GM21619 (cell line): ENCODE data around the gene GPR33.
"Not testable (repeated sequence)": the region's sequence is repeated elsewhere in the genome, so short reads cannot be mapped to it uniquely, and the experiment has no call there.

Experiments used
- ATAC-seq: cut with Tn5 transposase; IDR thresholded peaks from one replicate; pipeline ENCODE4 v1.9.1; 2021; ENCODE audit not compliant: unreplicated experiment

GPR33 gene

DNA sequence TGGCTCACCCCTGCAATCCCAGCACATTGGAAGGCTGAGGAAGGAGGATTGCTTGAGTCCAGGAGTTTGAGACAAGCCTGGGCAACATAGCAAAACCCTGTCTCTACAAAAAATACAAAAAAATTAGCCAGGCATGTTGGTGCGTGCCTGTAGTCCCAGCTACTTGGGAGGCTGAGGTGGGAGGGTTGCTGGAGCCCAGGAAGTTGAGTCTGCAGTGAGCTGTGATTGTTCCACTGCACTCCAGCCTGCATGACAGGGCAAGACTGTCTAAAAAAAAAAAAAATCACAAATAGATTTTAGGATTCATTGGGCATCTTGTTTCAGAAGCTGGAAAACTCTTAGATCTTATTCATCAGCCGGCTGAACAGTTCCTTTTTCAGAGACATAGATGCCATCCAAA is 25.4 kb downstream of the GPR33 start:
- ATAC-seq, result not testable (repeated sequence)

DNA sequence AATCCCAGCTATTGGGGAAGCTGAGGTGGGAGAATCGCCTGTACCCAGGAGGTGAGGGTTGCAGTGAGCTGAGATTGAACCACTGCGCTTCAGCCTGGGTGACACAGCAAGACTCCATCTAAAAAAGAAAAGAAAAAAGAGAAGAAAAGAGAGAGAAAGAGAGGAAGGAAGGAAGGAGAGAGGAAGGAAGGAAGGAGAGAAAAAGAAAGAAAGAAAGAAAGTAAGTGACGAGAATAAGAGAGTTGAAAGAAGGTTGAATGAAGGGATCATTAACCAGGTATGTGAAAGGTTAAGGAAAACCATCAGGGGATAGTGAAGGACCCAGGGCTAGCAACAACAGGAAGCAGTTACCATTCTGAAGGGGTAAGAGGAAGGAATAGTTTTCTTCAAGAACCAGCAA is 26.3 kb downstream of the GPR33 start:
- ATAC-seq, result no peak

DNA sequence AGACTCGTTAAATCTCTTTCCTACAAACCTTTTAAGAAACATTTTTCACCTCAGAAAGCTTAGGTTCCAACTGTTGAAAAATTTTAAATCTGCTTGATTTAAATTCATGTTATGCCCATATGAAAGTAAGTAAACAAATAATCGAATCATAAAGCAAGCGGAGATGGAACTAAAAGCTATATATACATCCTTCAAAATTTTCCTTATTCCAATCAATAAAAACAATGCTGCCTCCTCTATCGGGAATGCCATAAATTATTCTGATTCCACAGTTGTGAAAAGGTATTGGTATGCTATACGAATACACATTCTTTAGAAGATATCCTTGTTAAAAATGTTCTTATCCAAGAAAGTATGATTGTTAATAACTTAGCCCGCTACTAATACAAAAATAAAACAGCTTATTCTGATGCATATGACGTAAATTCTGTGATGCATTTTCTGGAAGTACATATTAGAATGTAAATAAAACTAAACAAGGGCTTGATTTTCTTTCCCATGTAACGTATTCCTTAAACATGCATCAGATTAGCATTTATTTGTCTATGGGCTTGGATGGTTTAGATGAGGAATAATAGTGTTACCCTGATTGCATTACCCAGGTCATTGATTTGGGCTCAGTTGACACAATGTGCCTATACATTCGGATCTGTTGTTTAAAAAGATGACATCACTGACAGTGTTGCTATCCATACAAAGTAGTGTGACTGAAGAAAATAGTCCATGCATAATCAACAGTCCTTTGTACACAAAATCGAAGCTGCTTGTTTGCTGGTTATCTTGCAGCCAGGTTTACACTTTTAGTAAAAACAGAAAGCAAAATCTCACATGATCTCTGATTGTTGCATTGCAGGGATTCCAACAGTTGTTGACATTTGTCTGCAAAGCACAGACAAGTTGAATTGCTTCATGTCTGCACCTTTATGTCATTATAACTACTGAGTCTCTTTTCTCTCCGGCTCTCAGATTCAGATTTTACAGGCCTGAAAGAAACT is 29.9 kb downstream of the GPR33 start:
- peak; percentile 0 for ATAC-seq

GRCh38 chr14:31456841-31457664 is 30.8 kb downstream of the GPR33 start, which contains the start of gene DTD2:
DTD2 (minus strand) TSS chr14:31457506; CDS start chr14:31457393, 113 bp downstream.
- ATAC-seq, result peak; percentile 97

DNA sequence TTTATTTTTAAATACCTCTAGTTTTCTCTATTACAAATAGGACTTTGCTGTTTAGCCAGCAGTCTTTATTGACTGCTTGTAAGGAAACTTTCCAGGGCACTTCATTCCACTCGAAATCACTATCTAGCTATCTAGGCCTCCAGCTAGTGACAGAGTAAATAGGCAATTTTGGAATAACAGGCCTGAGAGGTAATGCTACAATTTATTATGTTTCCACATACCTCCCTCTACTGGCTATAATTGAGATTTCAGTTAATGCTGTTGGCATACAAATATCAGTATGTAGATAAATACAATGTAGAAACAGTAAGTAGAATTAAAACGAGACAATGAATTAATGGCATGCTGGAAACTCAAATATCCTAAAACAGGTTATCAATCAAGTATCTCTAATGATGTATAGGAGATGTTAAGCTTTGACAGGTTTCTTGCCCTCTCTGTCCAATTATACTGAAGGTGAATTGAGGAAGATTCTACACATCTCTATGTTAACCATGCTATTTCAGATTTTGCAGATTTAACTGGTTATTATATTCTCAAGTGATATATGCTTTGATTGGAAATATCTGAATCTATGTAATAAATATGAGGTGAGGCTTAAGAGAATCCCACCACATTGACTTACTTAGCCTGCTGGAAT is 37.7 kb downstream of the GPR33 start:
- ATAC-seq, result peak; percentile 57

DNA sequence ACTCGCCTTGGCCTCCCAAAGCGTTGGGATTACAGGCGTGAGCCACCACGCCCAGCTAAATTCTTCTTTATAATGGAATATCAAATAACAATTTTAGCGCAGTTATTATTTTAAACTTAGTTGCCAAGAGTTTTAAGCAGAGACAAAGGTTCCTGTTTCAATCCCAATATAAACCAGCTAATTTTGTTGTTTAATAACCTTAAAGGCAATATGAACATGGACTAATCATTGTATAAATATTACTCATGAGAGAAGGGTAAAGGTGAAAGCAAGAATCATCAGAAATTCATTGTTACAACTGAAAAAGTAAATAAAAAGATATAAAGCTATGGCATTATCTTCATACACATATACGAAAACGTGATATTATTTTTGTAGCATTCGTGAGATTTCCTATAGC is 38.7 kb downstream of the GPR33 start:
- no peak for ATAC-seq

- ATAC-seq, result no peak
Observed at GRCh38 chr14:31445703-31446102, 42.1 kb downstream of the GPR33 start.

DNA sequence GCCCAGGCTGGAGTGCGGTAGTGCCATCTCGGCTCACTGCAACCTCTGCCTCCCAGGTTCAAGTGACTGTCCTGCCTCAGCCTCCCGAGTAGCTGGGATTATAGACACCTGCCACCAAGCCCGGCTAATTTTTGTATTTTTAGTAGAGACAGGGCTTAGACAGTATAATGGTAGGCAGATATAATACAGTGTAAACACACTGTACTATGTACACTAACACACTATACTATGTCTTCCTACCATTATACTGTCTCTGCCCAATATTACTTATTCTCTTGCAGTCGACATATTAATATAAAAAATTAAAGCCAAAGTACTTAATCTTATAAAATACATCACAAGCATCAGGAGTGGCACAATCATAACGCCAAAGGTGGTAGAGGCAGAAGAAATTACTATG is 45.6 kb downstream of the GPR33 start:
- ATAC-seq, result no peak

GRCh38 chr14:31441273-31442111 is 46.3 kb downstream of the GPR33 start:
- ATAC-seq, result no peak

DNA sequence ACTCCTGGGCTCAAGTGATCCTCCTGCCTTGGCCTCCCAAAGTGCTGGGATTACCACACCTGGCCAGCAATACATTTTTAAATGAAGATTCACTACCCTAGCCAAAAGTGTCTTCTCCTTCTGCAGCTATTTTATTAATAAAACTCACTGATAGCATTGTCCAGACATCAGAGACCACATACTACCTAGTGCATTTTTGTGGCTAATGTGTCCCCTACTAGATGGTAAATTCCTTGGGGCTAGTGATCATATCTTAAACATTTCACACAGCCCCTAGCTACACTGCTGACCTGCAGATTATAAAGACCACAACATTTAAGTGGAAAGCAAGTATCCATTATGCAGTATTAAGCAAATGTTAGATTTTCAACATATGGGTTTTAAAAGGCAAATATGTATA is 47.6 kb downstream of the GPR33 start:
- ATAC-seq, result no peak

GRCh38 chr14:31439561-31439960 is 48.3 kb downstream of the GPR33 start:
- ATAC-seq, result no peak

- not testable (repeated sequence) for ATAC-seq
Observed at GRCh38 chr14:31437045-31437691, 50.7 kb downstream of the GPR33 start.

GRCh38 chr14:31435276-31435675 is 52.6 kb downstream of the GPR33 start:
- ATAC-seq, result no peak
